ENCODE measurements around the gene TMEM271.

The TMEM271 gene

GRCh38 chr4:525660-526059 is 50.4 kb downstream of the TMEM271 start:
- H3K27ac ChIP-seq (ENCODE audit: low read depth, low read length), result no peak overlapping the region
- no peak overlapping the region for H4K8ac ChIP-seq (ENCODE audit: low read depth, low read length)
- H2AFZ ChIP-seq (ENCODE audit: insufficient read depth, low read length, poor library complexity), result no peak overlapping the region
- no CpG with 5 or more reads among the region's 15 CpGs for WGBS (ENCODE audit: extremely low coverage, insufficient coverage, insufficient read length)
- H4K12ac ChIP-seq (ENCODE audit: low read depth, low read length), result no peak overlapping the region
- no peaks in the 10 kb centered on the region for H3K9me3 ChIP-seq (ENCODE audit: insufficient read depth, low read depth, low read length)
- H2BK120ac ChIP-seq (ENCODE audit: insufficient read depth, low read length, poor library complexity), result no peak overlapping the region
- no peak overlapping the region for H3K4ac ChIP-seq (ENCODE audit: low read depth, low read length)
- no peak overlapping the region for H4K91ac ChIP-seq (ENCODE audit: low read depth, low read length)
- H2AK5ac ChIP-seq (ENCODE audit: low read length), result no peak overlapping the region
- no peak for DNase-seq
- H3K79me1 ChIP-seq (ENCODE audit: low read length), result no peaks in the 10 kb centered on the region
- H3K18ac ChIP-seq (ENCODE audit: low read length), result no peak overlapping the region
- no peak overlapping the region for H3K23ac ChIP-seq (ENCODE audit: low read length)
- no peaks in the 10 kb centered on the region for H3K27me3 ChIP-seq (ENCODE audit: insufficient read depth, low read length)
- no peak overlapping the region for H3K14ac ChIP-seq (ENCODE audit: low read length)
- H3K79me2 ChIP-seq (ENCODE audit: control insufficient read depth, insufficient read depth, low read length, poor library complexity), result no peaks in the 10 kb centered on the region
- no peak overlapping the region for H2BK5ac ChIP-seq (ENCODE audit: low read depth, low read length, poor library complexity)
- no peak overlapping the region for H2BK12ac ChIP-seq (ENCODE audit: low read length)
- H3K9ac ChIP-seq (ENCODE audit: low read length), result no peak overlapping the region
- no peaks in the 10 kb centered on the region for H3K4me1 ChIP-seq (ENCODE audit: control insufficient read depth in 1 of 2, insufficient read depth in 2 of 2, low read length in 2 of 2)
- no peak overlapping the region for H3K4me3 ChIP-seq (ENCODE audit: low read depth, low read length)
- H3K36me3 ChIP-seq (ENCODE audit: control insufficient read depth in 1 of 2, insufficient read depth in 2 of 2, low read length in 2 of 2), result peaks cover 65 to 77% of the 10 kb centered on the region in 2 experiments
- no peak overlapping the region for H3K4me2 ChIP-seq (ENCODE audit: low read length)

GRCh38 chr4:524196-524595 is 51.9 kb downstream of the TMEM271 start:
- Histone ChIP-seq H3K14ac (ENCODE audit: low read length) (no peak overlapping the region), H4K91ac (ENCODE audit: low read depth, low read length) (no peak overlapping the region), H2AFZ (ENCODE audit: insufficient read depth, low read length, poor library complexity) (no peak overlapping the region), H2BK120ac (ENCODE audit: insufficient read depth, low read length, poor library complexity) (no peak overlapping the region), H2BK12ac (ENCODE audit: low read length) (no peak overlapping the region), H3K9me3 (ENCODE audit: insufficient read depth, low read depth, low read length) (no peaks in the 10 kb centered on the region), H3K4ac (ENCODE audit: low read depth, low read length) (no peak overlapping the region), H3K4me1 (ENCODE audit: control insufficient read depth in 1 of 2, insufficient read depth in 2 of 2, low read length in 2 of 2) (no peaks in the 10 kb centered on the region), H3K18ac (ENCODE audit: low read length) (no peak overlapping the region), H3K27ac (ENCODE audit: low read depth, low read length) (no peak overlapping the region), H4K8ac (ENCODE audit: low read depth, low read length) (no peak overlapping the region), H3K4me3 (ENCODE audit: low read depth, low read length) (no peak overlapping the region), H3K23ac (ENCODE audit: low read length) (no peak overlapping the region), H4K12ac (ENCODE audit: low read depth, low read length) (no peak overlapping the region), H3K9ac (ENCODE audit: low read length) (no peak overlapping the region), H3K27me3 (ENCODE audit: insufficient read depth, low read length) (no peaks in the 10 kb centered on the region), H3K79me2 (ENCODE audit: control insufficient read depth, insufficient read depth, low read length, poor library complexity) (no peaks in the 10 kb centered on the region), H3K36me3 (ENCODE audit: control insufficient read depth in 1 of 2, insufficient read depth in 2 of 2, low read length in 2 of 2) (peaks cover 69 to 84% of the 10 kb centered on the region in 2 experiments), H3K4me2 (ENCODE audit: low read length) (no peak overlapping the region), H3K79me1 (ENCODE audit: low read length) (no peaks in the 10 kb centered on the region), H2AK5ac (ENCODE audit: low read length) (no peak overlapping the region), H2BK5ac (ENCODE audit: low read depth, low read length, poor library complexity) (no peak overlapping the region)
- no peak for DNase-seq
- no CpG with 5 or more reads among the region's 15 CpGs for WGBS (ENCODE audit: extremely low coverage, insufficient coverage, insufficient read length)
